Sigmoid colon (tissue), 7 donors: ENCODE measurements around the gene PDE9A. TPM values are rescaled to one million over a fixed set of nuclear protein-coding genes. Genes with fewer than 3 reads are reported as not detected.

ENCODE experiments used
- DNase-seq: peaks from one replicate; pipeline ENCODE4 v3.0.0-alpha.2; 2019
- H3K27ac ChIP-seq, 4 donors: fragments of 200-600 bp; sonication (generic); one replicate each; pipeline ENCODE4 v1.5.1; 2016 to 2019; ENCODE audit warnings: mild to moderate bottlenecking in 1 of 4
- H3K27me3 ChIP-seq, 3 donors: fragments of 200-600 bp; sonication (generic); one replicate each; pipeline ENCODE4 v1.5.1; 2019; ENCODE audit warnings: mild to moderate bottlenecking in 1 of 3
- H3K36me3 ChIP-seq, 4 donors: fragments of 200-600 bp; sonication (generic); one replicate each; pipeline ENCODE4 v1.5.1; 2016 to 2019
- H3K4me1 ChIP-seq, 4 donors: fragments of 200-600 bp; sonication (generic); one replicate each; pipeline ENCODE4 v1.5.1; 2017 to 2019
- H3K4me3 ChIP-seq, 4 donors: fragments of 200-600 bp; sonication (generic); one replicate each; pipeline ENCODE4 v1.5.1; 2017 to 2019; ENCODE audit warnings: mild to moderate bottlenecking in 2 of 4, moderate library complexity in 1 of 4
- H3K9me3 ChIP-seq, 4 donors: fragments of 200-600 bp in 3 of 4; sonication (generic) in 3 of 4; one replicate each; pipeline versions ENCODE4 v1.5.1 to v1.6.1; 2013 to 2019
- CTCF ChIP-seq, 4 experiments: fragments of 450-650 bp in 3 of 4; fragments of 200-600 bp in 1 of 4; IDR thresholded peaks; one replicate each; pipeline ENCODE4 v1.5.1; 2016 to 2019; ENCODE audit warnings: antibody characterized with exemption in 4 of 4, mild to moderate bottlenecking in 3 of 4, moderate library complexity in 2 of 4
- EP300 ChIP-seq, 4 donors: sonication (generic); formaldehyde crosslinking; IDR thresholded peaks; one replicate each; pipeline ENCODE4 v1.6.1; 2017; ENCODE audit warnings: antibody characterized with exemption in 4 of 4
- POLR2A ChIP-seq, 2 donors: fragments of 450-650 bp; IDR thresholded peaks; one replicate each; pipeline ENCODE4 v1.6.1; 2016; ENCODE audit warnings: antibody characterized with exemption in 2 of 2, mild to moderate bottlenecking in 2 of 2, moderate library complexity in 2 of 2
- POLR2AphosphoS5 ChIP-seq, 4 donors: sonication (generic); formaldehyde crosslinking; IDR thresholded peaks; one replicate each; pipeline ENCODE4 v1.6.1; 2017; ENCODE audit warnings: antibody characterized with exemption in 4 of 4
- WGBS, 2 donors: extraction: QIAGEN DNeasy Blood & Tissue Kit; methylation state at CpG; one replicate each; pipeline ENCODE4 v1.1.7; 2013; 5-methylcytosine and 5-hydroxymethylcytosine counted together
- intact Hi-C: fragments of 100-400 bp; cut with DNase I; formaldehyde crosslinking; loops from one replicate; pipeline ENCODE4 v1.15.1; 2023
- polyA plus RNA-seq, 3 donors: library from polyadenylated mRNA; stranded (reverse); fragments of 200-250 nt; gene quantifications; one replicate each; pipeline ENCODE4 v1.2.3, GENCODE V29; 2013
- total RNA-seq, 4 donors: library from RNA; depleted of rRNA; stranded (reverse); fragments of >200 nt; gene quantifications; one replicate each; pipeline ENCODE4 v1.1.0, GENCODE V29; 2016
- donor health status: healthy with polysubstance abuse.
- donor health status: Bipolar disorder and iron deficiency.
- donor health status: healthy.

Gene PDE9A
- total and polyA plus RNA-seq, 7 donors = 71.6 to 433 (median 102) TPM

- TF ChIP-seq EP300 (IDR thresholded peaks at IDR 0.05) (no peak), CTCF (IDR thresholded peaks at IDR 0.05) (no peak), POLR2A (IDR thresholded peaks at IDR 0.05) (no peak), POLR2AphosphoS5 (IDR thresholded peaks at IDR 0.05) (no peak)
- Histone ChIP-seq H3K27me3 (peaks cover 0 to 8% (median 0%) of the 10 kb centered on the region in 3 donors), H3K27ac (no peak overlapping the region), H3K36me3 (no peaks in the 10 kb centered on the region), H3K4me1 (no peaks in the 10 kb centered on the region), H3K9me3 (no peaks in the 10 kb centered on the region), H3K4me3 (no peak overlapping the region)
- WGBS, 2 donors = 47 to 59% methylated on average over 13 of the region's 13 CpGs
- intact Hi-C loops = no loop called here
- no peak for DNase-seq
Observed at GRCh38 chr21:42796327-42797062, 143.1 kb downstream of the PDE9A start.

GRCh38 chr21:42797522-42797921 is 144.1 kb downstream of the PDE9A start:
- Histone ChIP-seq H3K4me3 (no peak overlapping the region), H3K36me3 (no peaks in the 10 kb centered on the region), H3K27me3 (peaks cover 0 to 8% (median 0%) of the 10 kb centered on the region in 3 donors), H3K27ac (no peak overlapping the region), H3K9me3 (no peaks in the 10 kb centered on the region), H3K4me1 (no peaks in the 10 kb centered on the region)
- DNase-seq = no peak
- intact Hi-C loops = no loop called here
- TF ChIP-seq POLR2A (IDR thresholded peaks at IDR 0.05) (no peak), POLR2AphosphoS5 (IDR thresholded peaks at IDR 0.05) (no peak), CTCF (IDR thresholded peaks at IDR 0.05) (no peak), EP300 (IDR thresholded peaks at IDR 0.05) (no peak)
- WGBS, 2 donors = 91 to 94% methylated on average over 7 of the region's 7 CpGs

- H3K4me1 ChIP-seq = no peaks in the 10 kb centered on the region
- H3K27me3 ChIP-seq = peaks cover 0 to 8% (median 0%) of the 10 kb centered on the region in 3 donors
- intact Hi-C loops = no loop called here
- H3K9me3 ChIP-seq = no peaks in the 10 kb centered on the region
- DNase-seq = no peak
- no peak for TF ChIP-seq CTCF (IDR thresholded peaks at IDR 0.05)
- TF ChIP-seq EP300 (IDR thresholded peaks at IDR 0.05) = no peak
- TF ChIP-seq POLR2A (IDR thresholded peaks at IDR 0.05) = no peak
- TF ChIP-seq POLR2AphosphoS5 (IDR thresholded peaks at IDR 0.05) = no peak
- WGBS, 2 donors = 90 to 92% methylated on average over 6 of the region's 6 CpGs
- H3K27ac ChIP-seq = no peak overlapping the region
- no peaks in the 10 kb centered on the region for H3K36me3 ChIP-seq
- no peak overlapping the region for H3K4me3 ChIP-seq
Observed at GRCh38 chr21:42798106-42798505, 144.7 kb downstream of the PDE9A start.

- 45 to 67% methylated on average over 9 of the region's 9 CpGs for WGBS, 2 donors
- intact Hi-C loops = no loop called here
Observed at GRCh38 chr21:42799516-42799915, 146.1 kb downstream of the PDE9A start.

More at GRCh38 chr21:42799516-42799915, 146.1 kb downstream of the PDE9A start:
- H3K27ac ChIP-seq = no peak overlapping the region
- H3K4me3 ChIP-seq = no peak overlapping the region
- H3K36me3 ChIP-seq = no peaks in the 10 kb centered on the region
- H3K27me3 ChIP-seq = no peaks in the 10 kb centered on the region
- DNase-seq = no peak
- H3K4me1 ChIP-seq = no peaks in the 10 kb centered on the region
- no peak for TF ChIP-seq CTCF (IDR thresholded peaks at IDR 0.05)
- TF ChIP-seq POLR2A (IDR thresholded peaks at IDR 0.05) = no peak
- TF ChIP-seq POLR2AphosphoS5 (IDR thresholded peaks at IDR 0.05) = no peak
- TF ChIP-seq EP300 (IDR thresholded peaks at IDR 0.05) = no peak
- H3K9me3 ChIP-seq = no peaks in the 10 kb centered on the region
